Left lung (tissue), 10 donors: Measurements from ENCODE around the gene AMACR. TPM values are rescaled to one million over a fixed set of nuclear protein-coding genes. Genes with fewer than 3 reads are reported as not detected.

ENCODE experiments used
- ATAC-seq: fragments of 200-7000 bp; cut with Tn5 transposase; one replicate; pipeline ENCODE4 v1.9.1; 2020; ENCODE audit warnings: moderate library complexity
- DNase-seq, 4 donors: peaks; one replicate each; pipeline ENCODE4 v3.0.0-alpha.2; 2013 to 2020
- H3K27ac ChIP-seq, 2 donors: fragments of 200-600 bp; sonication (generic) in 1 of 2; one replicate each; pipeline versions ENCODE4 v1.5.0 to v1.8.0; 2020 to 2021
- H3K27me3 ChIP-seq, 2 donors: fragments of 200-600 bp; sonication (generic) in 1 of 2; one replicate each; pipeline versions ENCODE4 v1.5.0 to v1.8.0; 2020 to 2021
- H3K36me3 ChIP-seq, 2 donors: fragments of 200-600 bp; sonication (generic) in 1 of 2; one replicate each; pipeline versions ENCODE4 v1.5.0 to v1.8.0; 2020 to 2021
- H3K4me1 ChIP-seq, 2 donors: fragments of 200-600 bp; one replicate each; pipeline ENCODE4 v1.8.0; 2021
- H3K4me3 ChIP-seq, 2 donors: fragments of 200-600 bp; sonication (generic) in 1 of 2; one replicate each; pipeline versions ENCODE4 v1.5.0 to v1.8.0; 2020 to 2021; ENCODE audit warnings: mild to moderate bottlenecking in 1 of 2
- H3K9me3 ChIP-seq, 2 donors: fragments of 200-600 bp; sonication (generic) in 1 of 2; one replicate each; pipeline versions ENCODE4 v1.5.0 to v1.8.0; 2020 to 2021
- CTCF ChIP-seq, 2 donors: fragments of 200-600 bp; sonication (generic) in 1 of 2; IDR thresholded peaks; one replicate each; pipeline versions ENCODE4 v1.5.0 to v1.8.0; 2021; ENCODE audit warnings: antibody characterized with exemption in 2 of 2
- intact Hi-C, 2 donors: fragments of 100-400 bp; cut with DNase I; formaldehyde crosslinking; loops; one replicate each; pipeline versions ENCODE4 v1.11.2 to v1.14.2; 2022
- polyA plus RNA-seq, 6 donors: library from polyadenylated mRNA; unstranded; fragments of 120-200 nt; gene quantifications; one replicate each; pipeline ENCODE4 v1.2.1, GENCODE V29; 2013; ENCODE audit not compliant: insufficient read length in 6 of 6
- total RNA-seq, 2 donors: library from RNA; stranded (reverse); fragmentation: NEBNext Ultra II Directional; extraction: Animal tissue kit (Norgen Biotek cat#: 25700); gene quantifications; one replicate each; pipeline ENCODE4 v1.2.1, GENCODE V29; 2021
- donor health status: DM: no; HTN: yes; CAD: no.
- donor health status: DM: no; HTN: no; CAD: no.

AMACR gene
- total and polyA plus RNA-seq, 8 donors, result 9.5 to 24.3 (median 13.1) TPM

GRCh38 chr5:33944543-33945132, 63.2 kb downstream of the AMACR start:
- no peak overlapping the region for H3K4me3 ChIP-seq
- H3K27ac ChIP-seq, result no peak overlapping the region
- H3K36me3 ChIP-seq, result no peaks in the 10 kb centered on the region
- peak in 1 of 4 donors; percentile 68 for DNase-seq
- H3K9me3 ChIP-seq, result no peaks in the 10 kb centered on the region
- intact Hi-C loops, result no loop called here
- no peaks in the 10 kb centered on the region for H3K4me1 ChIP-seq
- ATAC-seq, result no peak
- peaks cover 0 to 30% of the 10 kb centered on the region in 2 donors for H3K27me3 ChIP-seq
- no peak for TF ChIP-seq CTCF (IDR thresholded peaks at IDR 0.05)

DNA sequence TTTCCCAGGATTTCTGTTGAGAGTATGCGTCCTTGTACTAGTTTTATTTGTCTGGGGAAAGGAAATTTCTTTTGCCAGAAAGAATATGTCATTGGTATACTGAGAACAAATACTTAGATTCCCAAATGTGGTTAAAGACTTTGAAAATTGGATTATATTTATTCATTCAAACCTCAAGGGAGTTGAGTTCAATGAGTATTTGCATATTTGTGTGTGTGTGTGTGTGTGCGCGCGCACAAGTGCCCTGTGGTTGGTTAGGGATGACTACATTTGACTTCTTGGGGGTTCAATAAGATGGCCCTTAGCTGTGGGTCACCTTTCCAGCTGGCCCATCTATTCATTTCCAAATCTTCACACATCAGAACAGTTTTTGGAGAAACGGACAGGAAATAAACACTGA, 66.8 kb downstream of the AMACR start:
- peaks cover 9 to 10% of the 10 kb centered on the region in 2 donors for H3K4me1 ChIP-seq
- H3K36me3 ChIP-seq, result no peaks in the 10 kb centered on the region
- no peak for TF ChIP-seq CTCF (IDR thresholded peaks at IDR 0.05)
- H3K27ac ChIP-seq, result no peak overlapping the region
- H3K9me3 ChIP-seq, result no peaks in the 10 kb centered on the region
- H3K4me3 ChIP-seq, result no peak overlapping the region
- H3K27me3 ChIP-seq, result peaks cover 33 to 66% of the 10 kb centered on the region in 2 donors
- no peak for ATAC-seq
- intact Hi-C loops, result no loop called here
- DNase-seq, result no peak

- H3K4me1 ChIP-seq, result peaks cover 11 to 12% of the 10 kb centered on the region in 2 donors
- peaks cover 35 to 79% of the 10 kb centered on the region in 2 donors for H3K27me3 ChIP-seq
- no peaks in the 10 kb centered on the region for H3K9me3 ChIP-seq
- H3K27ac ChIP-seq, result no peak overlapping the region
- no peaks in the 10 kb centered on the region for H3K36me3 ChIP-seq
- intact Hi-C loops, result loop anchor here in 1 of 2 donors (10.0 kb wide), 1 partner anchor 465 kb away; no protein-coding TSS in a partner anchor
- no peak overlapping the region for H3K4me3 ChIP-seq
- no peak for TF ChIP-seq CTCF (IDR thresholded peaks at IDR 0.05)
- no peak for DNase-seq
- no peak for ATAC-seq
Observed at GRCh38 chr5:33939556-33940262, 68.1 kb downstream of the AMACR start.

DNA sequence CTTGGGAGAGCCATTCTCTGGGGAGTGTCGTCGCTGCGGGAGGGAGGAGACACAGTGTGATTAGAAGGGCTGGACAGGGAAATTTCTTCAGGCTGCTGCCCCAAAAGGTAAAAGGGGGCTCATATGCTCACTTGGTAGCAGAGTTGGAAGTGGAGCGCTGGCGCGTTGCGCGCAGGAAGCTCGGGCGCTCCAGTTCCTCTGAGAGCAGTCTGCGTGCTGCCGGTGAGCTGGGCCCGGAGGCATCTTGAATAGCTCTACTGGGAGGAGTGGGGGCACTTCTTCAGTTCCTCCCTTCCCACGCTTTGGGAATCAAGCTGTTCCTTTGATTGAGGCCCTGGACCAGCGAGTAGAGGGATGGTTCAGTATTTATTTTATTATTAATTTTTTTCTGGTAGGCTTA, 69.0 kb downstream of the AMACR start:
- Histone ChIP-seq H3K4me3 (no peak overlapping the region), H3K27ac (no peak overlapping the region), H3K36me3 (no peaks in the 10 kb centered on the region), H3K4me1 (peaks cover 11 to 12% of the 10 kb centered on the region in 2 donors), H3K27me3 (peaks cover 35 to 82% of the 10 kb centered on the region in 2 donors), H3K9me3 (no peaks in the 10 kb centered on the region)
- ATAC-seq (no peak), DNase-seq (no peak)
- intact Hi-C loops, result loop anchor here in 1 of 2 donors (10.0 kb wide), 1 partner anchor 464 kb away; no protein-coding TSS in a partner anchor
- no peak for TF ChIP-seq CTCF (IDR thresholded peaks at IDR 0.05)

GRCh38 chr5:33938507-33938796, 69.4 kb downstream of the AMACR start:
- Histone ChIP-seq H3K9me3 (no peaks in the 10 kb centered on the region), H3K4me1 (peaks cover 11 to 12% of the 10 kb centered on the region in 2 donors), H3K27ac (no peak overlapping the region), H3K4me3 (no peak overlapping the region), H3K36me3 (no peaks in the 10 kb centered on the region), H3K27me3 (peaks cover 35 to 82% of the 10 kb centered on the region in 2 donors)
- intact Hi-C loops, result loop anchor here in 1 of 2 donors (10.0 kb wide), 1 partner anchor 464 kb away; no protein-coding TSS in a partner anchor
- TF ChIP-seq CTCF (IDR thresholded peaks at IDR 0.05), result no peak
- DNase-seq (no peak), ATAC-seq (no peak)
